T follicular helper cell (primary cell): ENCODE measurements around the gene SPSB3.

Experiments used
- DNase-seq: peaks from one replicate; pipeline ENCODE4 v3.0.0-alpha.2; 2020; ENCODE audit warnings: low read depth
- total RNA-seq, 2 experiments: gene quantifications; one replicate each; lab custom pipeline; 2026; lab: John Stamatoyannopoulos, UW

SPSB3 gene
- 31.5 to 174 reads per million in 2 experiments for total RNA-seq

GRCh38 chr16:1782408-1783264 is at the start of gene SPSB3, which contains the start of gene NUBP2:
SPSB3 (minus strand) TSS chr16:1782571; CDS start chr16:1781483, 1,088 bp downstream.
NUBP2 (plus strand) TSS chr16:1782960; CDS start chr16:1783021, 61 bp downstream.
- peak; percentile 94 for DNase-seq

GRCh38 chr16:1831186-1832075 is 49.1 kb upstream of the SPSB3 start:
- no peak for DNase-seq

GRCh38 chr16:1830213-1830612 is 47.8 kb upstream of the SPSB3 start:
- no peak for DNase-seq

GRCh38 chr16:1828645-1829410 is 46.5 kb upstream of the SPSB3 start:
- DNase-seq, result no peak

GRCh38 chr16:1826691-1827573 is 44.6 kb upstream of the SPSB3 start, which contains the start of the genes FAHD1 and HAGH:
FAHD1 (plus strand) TSS chr16:1827206; CDS start chr16:1827239, 33 bp downstream.
HAGH (minus strand) TSS chr16:1826825; CDS start chr16:1826787, 38 bp downstream.
- DNase-seq, result peak; percentile 82

- peak; percentile 60 for DNase-seq
Measured at GRCh38 chr16:1825864-1826690, 43.7 kb upstream of the SPSB3 start.

GRCh38 chr16:1825381-1825863 is 43.1 kb upstream of the SPSB3 start:
- DNase-seq, result no peak

- no peak for DNase-seq
Measured at GRCh38 chr16:1823821-1824220, 41.5 kb upstream of the SPSB3 start.

GRCh38 chr16:1822801-1823200 is 40.4 kb upstream of the SPSB3 start:
- DNase-seq, result no peak

GRCh38 chr16:1821861-1822611 is 39.7 kb upstream of the SPSB3 start:
- DNase-seq, result no peak

GRCh38 chr16:1820946-1821290 is 38.5 kb upstream of the SPSB3 start:
- DNase-seq, result no peak

- DNase-seq, result no peak
Measured at GRCh38 chr16:1820096-1820945, 38.0 kb upstream of the SPSB3 start.

GRCh38 chr16:1819611-1820010 is 37.2 kb upstream of the SPSB3 start:
- DNase-seq, result no peak

- no peak for DNase-seq
Measured at GRCh38 chr16:1818873-1819525, 36.6 kb upstream of the SPSB3 start.

- no peak for DNase-seq
Measured at GRCh38 chr16:1818204-1818872, 36.0 kb upstream of the SPSB3 start.

GRCh38 chr16:1817716-1818115 is 35.3 kb upstream of the SPSB3 start:
- DNase-seq, result no peak

- DNase-seq, result no peak
Measured at GRCh38 chr16:1817276-1817589, 34.9 kb upstream of the SPSB3 start.
